MM.1S (cell line): Measurements from ENCODE around the gene LNX1.
"Not testable (repeated sequence)": the region's sequence is repeated elsewhere in the genome, so short reads cannot be mapped to it uniquely, and the experiment has no call there.

Source experiments
- DNase-seq: peaks from one replicate; pipeline ENCODE4 v3.0.0-alpha.2; 2015
- H2AFZ ChIP-seq: fragments of 300-600 bp; sonication (generic); 2 replicates; pipeline ENCODE4 v1.6.0; 2016; ENCODE audit warnings: antibody characterized with exemption, low read length
- H3F3A ChIP-seq: fragments of 300-600 bp; sonication (generic); 2 replicates; pipeline ENCODE4 v1.6.1; 2016; ENCODE audit warnings: mild to moderate bottlenecking, antibody characterized with exemption, low read length, moderate library complexity, mixed read lengths; ENCODE audit not compliant: insufficient read depth
- H3K27ac ChIP-seq: fragments of 300-600 bp; sonication (generic); 2 replicates; pipeline ENCODE4 v1.5.1; 2016; ENCODE audit warnings: mild to moderate bottlenecking, low read length
- H3K27me3 ChIP-seq: fragments of 300-600 bp; sonication (generic); replicated peaks from 2 replicates; pipeline ENCODE4 v1.6.0; 2016; ENCODE audit warnings: low read length; ENCODE audit not compliant: insufficient read depth
- H3K36me3 ChIP-seq: fragments of 300-600 bp; sonication (generic); replicated peaks from 2 replicates; pipeline ENCODE4 v1.6.1; 2016; ENCODE audit warnings: mild to moderate bottlenecking, low read length, mixed read lengths; ENCODE audit not compliant: insufficient read depth
- H3K4me1 ChIP-seq: fragments of 300-600 bp; sonication (generic); 2 replicates; pipeline ENCODE4 v1.6.1; 2016; ENCODE audit warnings: low read length, mixed read lengths
- H3K4me2 ChIP-seq: fragments of 300-600 bp; sonication (generic); 2 replicates; pipeline ENCODE4 v1.6.0; 2016; ENCODE audit warnings: low read depth, low read length
- H3K4me3 ChIP-seq: fragments of 300-600 bp; sonication (generic); 2 replicates; pipeline ENCODE4 v1.5.1; 2016; ENCODE audit warnings: low read length, mixed read lengths
- H3K79me2 ChIP-seq: fragments of 300-600 bp; sonication (generic); 2 replicates; pipeline ENCODE4 v1.6.1; 2016; ENCODE audit warnings: mixed run types, low read length, mixed read lengths
- H3K9ac ChIP-seq: fragments of 300-600 bp; sonication (generic); 2 replicates; pipeline ENCODE4 v1.6.1; 2016; ENCODE audit warnings: low read length, mixed read lengths
- H3K9me2 ChIP-seq: fragments of 300-600 bp; sonication (generic); replicated peaks from 2 replicates; pipeline ENCODE4 v1.6.1; 2016; ENCODE audit warnings: mild to moderate bottlenecking, low read length, mixed read lengths; ENCODE audit not compliant: insufficient read depth
- H3K9me3 ChIP-seq: fragments of 300-600 bp; sonication (generic); replicated peaks from 2 replicates; pipeline ENCODE4 v1.6.1; 2016; ENCODE audit warnings: mild to moderate bottlenecking, low read length, mixed read lengths; ENCODE audit not compliant: insufficient read depth
- H4K20me1 ChIP-seq: fragments of 300-600 bp; sonication (generic); 2 replicates; pipeline ENCODE4 v1.6.1; 2016; ENCODE audit warnings: mild to moderate bottlenecking, low read length, moderate library complexity, mixed read lengths; ENCODE audit not compliant: insufficient read depth
- CTCF ChIP-seq: fragments of 300-600 bp; sonication (generic); IDR thresholded peaks from 2 replicates; pipeline ENCODE4 v1.5.1; 2016; ENCODE audit warnings: antibody characterized with exemption, low read length, mixed read lengths
- EZH2 ChIP-seq: fragments of 300-600 bp; sonication (generic); optimal IDR thresholded peaks from 2 replicates; pipeline ENCODE3; 2017; ENCODE audit warnings: low read depth, mild to moderate bottlenecking, antibody characterized with exemption, low read length, mixed read lengths
- EZH2phosphoT487 ChIP-seq: fragments of 300-600 bp; sonication (generic); IDR thresholded peaks from 2 replicates; pipeline ENCODE4 v1.6.1; 2018; ENCODE audit warnings: antibody characterized with exemption, low read length

The LNX1 gene

GRCh38 chr4:53419208-53419607, 172.1 kb downstream of the LNX1 start:
- Histone ChIP-seq H3K4me1 (no peaks in the 10 kb centered on the region), H3K27me3 (no peaks in the 10 kb centered on the region), H3K27ac (no peak overlapping the region), H2AFZ (no peak overlapping the region), H3K4me2 (no peak overlapping the region), H3K9ac (no peak overlapping the region), H3K4me3 (no peak overlapping the region), H4K20me1 (no peaks in the 10 kb centered on the region), H3K36me3 (no peaks in the 10 kb centered on the region), H3K79me2 (no peaks in the 10 kb centered on the region), H3K9me3 (no peaks in the 10 kb centered on the region), H3F3A (no peaks in the 10 kb centered on the region), H3K9me2 (no peaks in the 10 kb centered on the region)
- TF ChIP-seq EZH2phosphoT487: no peak
- no peak for TF ChIP-seq EZH2
- TF ChIP-seq CTCF: no peak
- no peak for DNase-seq

- not testable (repeated sequence) for H3K4me3 ChIP-seq, DNase-seq, H3K9me2 ChIP-seq, H3K9ac ChIP-seq, H4K20me1 ChIP-seq, H3K27me3 ChIP-seq, H3K4me1 ChIP-seq, H2AFZ ChIP-seq, H3K27ac ChIP-seq, H3K9me3 ChIP-seq, H3K36me3 ChIP-seq, H3F3A ChIP-seq, H3K4me2 ChIP-seq
- H3K79me2 ChIP-seq: peaks cover 32% of the 10 kb centered on the region
Measured at GRCh38 chr4:53409479-53409878, 181.8 kb downstream of the LNX1 start.
